NCI-H748 treated with DMSO at 0.1 percent for 48 hours (cell line): Measurements from ENCODE around the gene AP3S2.
"Not testable (repeated sequence)": the region's sequence is repeated elsewhere in the genome, so short reads cannot be mapped to it uniquely, and the experiment has no call there.

ENCODE experiments used
- DNase-seq: peaks from one replicate; lab custom pipeline; 2025; lab: John Stamatoyannopoulos, UW

Gene AP3S2

DNA sequence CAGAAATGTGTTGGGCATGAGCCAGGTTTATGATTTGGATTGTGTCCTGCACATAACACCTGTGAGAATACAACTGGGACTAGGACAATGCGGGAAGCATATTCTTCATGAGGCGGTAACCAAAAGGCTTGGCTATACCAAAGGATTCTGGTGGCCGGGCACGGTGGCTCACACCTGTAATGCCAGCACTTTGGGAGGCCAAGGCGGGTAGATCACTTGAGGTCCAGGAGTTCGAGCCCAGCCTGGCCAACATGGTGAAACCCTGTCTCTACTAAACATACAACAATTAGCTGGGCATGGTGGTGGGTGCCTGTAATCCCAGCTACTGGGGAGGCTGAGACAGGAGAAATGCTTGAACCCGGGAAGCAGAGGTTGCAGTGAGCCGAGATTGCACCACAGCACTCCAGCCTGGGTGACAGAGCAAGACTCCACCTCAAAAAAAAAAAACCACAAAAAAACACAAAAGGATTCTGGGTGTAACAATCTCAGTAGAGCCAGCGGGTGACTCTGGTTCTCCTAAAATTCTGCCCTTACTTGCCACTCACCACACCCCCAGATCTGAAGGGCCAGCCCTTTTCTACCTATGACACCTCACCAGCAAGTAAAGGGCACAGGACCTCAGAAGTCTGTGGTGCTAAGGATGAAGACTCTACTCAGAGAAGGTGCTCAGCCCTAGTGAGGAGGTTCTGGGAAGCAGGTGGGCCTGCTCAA is 59.2 kb downstream of the AP3S2 start:
- DNase-seq, result not testable (repeated sequence)

DNA sequence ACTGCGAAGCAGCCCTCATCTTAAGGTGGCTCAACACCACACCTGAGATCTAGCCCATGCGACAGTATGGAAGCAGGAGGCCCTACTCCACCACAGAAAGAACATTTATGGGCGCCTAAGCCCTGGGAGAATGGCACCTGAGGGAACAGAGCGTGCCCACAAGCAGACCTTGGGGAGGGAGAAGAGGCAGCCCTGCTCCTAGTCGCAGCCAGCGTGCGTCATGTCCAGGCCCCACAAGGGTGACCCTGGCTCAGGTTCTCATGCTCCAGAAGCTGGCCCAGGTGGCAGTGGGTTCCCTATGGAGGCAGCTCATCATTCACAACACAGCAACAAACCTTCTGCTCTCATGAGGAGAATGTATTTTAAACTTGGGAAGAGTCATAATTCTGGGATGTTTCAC is 59.8 kb downstream of the AP3S2 start:
- no peak for DNase-seq

DNA sequence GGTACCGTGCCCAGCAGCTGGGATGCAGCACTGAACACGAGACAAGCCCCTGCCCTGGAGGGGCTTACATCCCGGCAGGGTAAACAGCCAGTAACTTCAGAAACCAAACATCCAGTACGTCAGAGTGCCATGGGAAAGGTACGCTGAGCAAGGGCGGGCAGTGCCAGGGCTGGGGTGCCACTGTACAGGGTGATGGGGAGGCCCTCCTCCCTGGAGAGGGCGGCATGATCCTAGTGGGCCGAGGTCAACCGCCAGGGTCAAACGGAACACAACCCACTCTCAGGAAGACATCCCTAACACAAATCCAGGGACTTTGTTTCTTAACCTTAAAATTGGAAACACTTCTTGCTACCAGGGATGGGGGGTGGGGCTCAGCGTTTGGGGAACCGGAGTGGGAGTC is 63.2 kb downstream of the AP3S2 start:
- DNase-seq, result no peak

DNA sequence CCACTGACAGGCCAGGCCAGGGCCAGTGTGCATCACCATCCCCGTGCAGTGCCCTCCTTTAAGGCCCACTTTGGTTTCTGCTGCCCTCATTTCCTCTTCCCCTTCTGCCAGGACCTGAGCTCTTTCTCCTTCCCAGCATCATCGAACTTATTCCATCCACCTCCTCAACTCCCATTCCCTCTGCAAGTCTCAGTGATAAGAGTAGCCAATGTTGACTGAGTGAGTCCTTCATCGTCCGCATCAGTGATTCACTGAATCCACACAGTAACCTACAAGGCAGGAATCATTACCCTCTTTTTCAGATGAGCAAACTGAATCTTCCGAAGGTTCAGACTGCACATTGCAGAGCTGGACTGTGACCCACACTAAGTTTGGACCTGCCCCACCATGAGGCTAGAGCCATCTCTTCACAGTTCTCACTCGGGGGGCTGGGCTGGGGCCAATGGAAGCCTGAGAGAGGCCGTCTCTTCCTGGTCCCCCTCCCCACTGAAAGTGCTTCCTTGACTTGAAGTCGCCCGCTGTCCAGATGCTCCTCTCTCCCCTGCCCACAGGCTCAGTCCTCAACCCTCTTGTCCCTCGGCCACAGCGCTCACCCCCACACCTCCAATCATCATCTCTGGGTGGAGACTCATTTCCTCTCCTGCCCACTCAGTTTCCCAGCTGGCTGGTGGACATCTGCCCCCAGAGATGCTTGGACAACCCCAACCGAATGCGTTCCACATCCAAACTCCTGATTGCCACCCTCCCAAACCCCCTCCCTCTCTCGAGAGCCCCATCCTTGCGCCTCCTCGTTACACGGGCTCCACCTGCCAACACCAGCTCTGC is 64.0 kb downstream of the AP3S2 start:
- no peak for DNase-seq

DNA sequence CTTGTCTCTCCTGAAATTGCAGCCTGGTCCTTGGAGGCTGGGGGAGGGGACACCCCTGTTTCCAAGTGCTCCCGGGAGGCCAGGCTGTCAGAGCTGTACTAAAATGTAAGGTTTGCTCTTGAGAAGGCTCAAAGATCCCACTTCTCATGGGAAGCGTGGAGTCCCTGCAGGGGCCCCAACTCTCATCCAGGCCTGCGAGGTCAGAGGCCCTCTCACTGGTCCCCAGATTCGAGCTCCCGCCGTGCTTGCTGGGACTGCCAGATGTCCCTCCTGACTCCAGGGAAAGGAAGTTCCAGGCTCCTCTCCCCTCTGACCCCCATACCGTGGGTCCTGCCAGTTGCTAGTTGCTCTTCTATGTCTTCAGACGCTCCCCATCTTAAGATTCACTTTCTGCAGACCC is 64.6 kb downstream of the AP3S2 start:
- DNase-seq, result no peak

DNA sequence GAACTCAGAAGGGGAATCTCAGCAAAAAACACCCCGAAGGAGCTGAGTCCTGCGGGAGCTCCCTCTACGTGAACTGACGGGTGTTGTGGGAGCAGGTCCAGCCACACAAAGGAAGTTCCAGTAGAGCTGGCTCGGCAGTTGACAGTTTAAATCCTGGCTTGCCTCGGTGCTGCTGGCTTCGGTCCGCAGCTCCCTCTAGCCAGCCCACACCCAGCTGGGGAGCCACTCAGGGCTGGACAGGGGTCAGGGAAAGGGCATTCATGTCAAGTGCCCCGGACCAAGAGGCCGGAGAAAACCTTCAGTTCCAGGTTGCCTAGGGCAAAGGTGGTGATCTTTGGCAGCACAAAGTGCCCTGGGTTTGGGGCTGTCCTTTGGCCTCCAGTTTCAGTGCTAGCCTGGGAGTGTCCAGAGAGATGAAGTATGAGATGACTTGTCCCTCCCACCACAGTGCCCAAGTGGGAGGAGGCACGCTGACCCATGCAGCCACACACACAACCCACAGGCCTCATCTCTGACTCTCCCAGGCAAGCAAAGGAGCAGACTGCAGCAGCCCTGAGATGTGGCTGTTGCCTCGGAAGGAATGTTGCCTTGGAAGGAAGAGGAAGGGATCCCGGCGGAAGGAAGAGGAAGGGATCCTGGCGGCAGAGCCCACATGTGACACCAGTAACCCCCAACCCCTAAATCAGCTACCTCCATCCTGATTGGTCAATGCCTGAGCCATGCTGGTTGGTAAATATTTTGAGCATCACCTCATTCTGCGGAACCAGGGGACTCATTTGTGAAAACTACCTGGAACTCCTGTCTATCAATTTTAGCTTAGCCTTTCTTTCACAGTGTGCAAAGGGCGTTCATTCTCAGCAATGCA is 65.3 kb downstream of the AP3S2 start:
- no peak for DNase-seq

DNA sequence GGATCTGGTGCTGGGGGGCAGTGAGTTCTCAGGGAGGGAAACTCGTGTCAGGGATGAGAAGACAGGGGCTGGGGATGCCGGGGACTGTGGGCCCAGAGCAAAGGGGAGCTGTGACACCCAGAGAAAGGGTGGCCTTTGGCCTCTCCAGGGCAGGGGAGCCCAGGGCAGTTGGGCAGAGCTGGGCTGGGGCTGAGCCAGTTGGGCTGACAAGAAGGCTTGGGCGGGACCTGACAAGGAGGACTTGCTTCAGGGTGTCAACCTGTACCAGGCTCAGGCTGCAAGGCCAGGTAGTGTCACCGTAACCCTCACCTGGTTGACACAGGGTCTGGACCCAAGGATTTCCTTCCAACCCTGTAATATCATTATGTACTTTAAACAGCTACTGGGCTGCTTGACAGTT is 66.0 kb downstream of the AP3S2 start:
- no peak for DNase-seq

DNA sequence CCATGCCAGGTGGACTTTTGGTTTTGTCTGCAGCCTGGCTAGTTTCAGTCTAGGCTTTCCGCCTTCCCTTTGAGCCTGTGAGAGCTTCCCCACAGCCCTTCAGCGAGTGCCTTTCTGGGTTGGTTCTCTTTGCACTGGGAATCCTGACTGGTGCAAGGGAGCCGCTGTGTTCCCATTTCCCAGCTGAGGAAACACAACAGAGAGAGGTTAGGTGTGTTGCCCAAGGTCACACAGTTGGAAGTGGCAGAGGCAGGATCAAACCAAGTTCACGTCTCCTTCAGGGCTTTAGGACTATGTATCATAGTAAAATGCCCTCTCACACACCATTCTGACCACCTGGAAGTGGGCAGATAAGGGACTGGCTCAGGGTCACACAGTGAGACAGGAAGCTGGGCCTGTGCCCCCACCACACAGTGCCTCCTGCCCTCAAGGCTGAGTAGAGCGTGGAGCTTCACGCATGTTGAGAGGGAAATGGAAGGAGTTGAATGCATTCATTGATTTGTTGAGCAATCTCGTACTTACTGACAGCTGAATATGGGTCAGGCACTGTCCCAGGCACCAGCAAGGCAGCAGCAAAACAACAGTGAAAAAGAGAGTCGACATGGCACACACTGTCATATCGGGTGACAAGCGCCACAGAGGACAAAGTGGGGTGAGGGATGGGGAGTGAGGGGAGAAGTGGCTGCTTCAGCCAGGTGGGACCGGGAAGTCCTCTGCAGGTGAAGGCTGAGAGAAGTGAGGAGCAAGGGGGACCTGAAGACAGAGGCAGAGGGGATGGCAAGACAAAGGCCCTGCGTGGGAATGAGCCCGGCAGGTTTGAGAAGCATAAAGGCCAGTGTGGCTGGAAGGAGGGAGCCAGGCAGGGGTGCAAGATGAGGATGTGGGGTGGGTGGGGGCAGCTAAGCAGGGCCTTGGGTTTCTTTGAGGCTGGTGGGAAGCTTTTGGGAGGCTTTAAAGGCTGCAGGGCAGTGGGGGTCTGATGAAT is 66.8 kb downstream of the AP3S2 start:
- DNase-seq, result no peak

DNA sequence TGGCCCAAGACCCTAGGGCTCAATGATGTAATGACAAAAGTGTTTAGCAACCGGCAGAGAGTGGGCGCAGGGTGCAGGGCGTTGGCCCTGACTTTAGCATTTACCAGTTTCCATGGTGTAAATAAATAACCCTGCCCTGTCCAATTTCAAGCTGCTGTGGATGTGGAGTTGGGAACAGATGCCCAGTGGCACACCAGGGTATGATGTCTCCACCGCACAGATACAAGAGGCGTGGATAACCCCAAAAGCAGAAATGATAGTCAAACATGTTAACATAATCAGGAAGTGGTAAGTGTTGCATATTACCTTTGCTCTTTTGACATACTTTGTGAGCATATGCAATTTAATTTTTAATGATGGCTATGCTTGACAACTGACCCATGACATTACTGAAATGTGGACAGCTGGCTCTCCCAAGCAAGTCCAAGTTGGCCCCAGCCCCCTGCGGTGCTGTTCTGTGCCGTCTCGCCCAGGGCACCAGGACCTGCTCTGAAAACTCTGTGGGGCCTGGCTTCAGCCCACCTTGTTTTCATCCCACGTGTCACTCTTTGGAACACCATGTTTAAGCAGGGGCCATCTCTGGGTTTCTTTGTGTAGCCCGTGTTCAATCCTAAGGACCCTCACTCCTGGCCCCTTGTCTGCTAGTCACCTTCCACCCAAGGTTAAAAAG is 68.4 kb downstream of the AP3S2 start:
- no peak for DNase-seq

DNA sequence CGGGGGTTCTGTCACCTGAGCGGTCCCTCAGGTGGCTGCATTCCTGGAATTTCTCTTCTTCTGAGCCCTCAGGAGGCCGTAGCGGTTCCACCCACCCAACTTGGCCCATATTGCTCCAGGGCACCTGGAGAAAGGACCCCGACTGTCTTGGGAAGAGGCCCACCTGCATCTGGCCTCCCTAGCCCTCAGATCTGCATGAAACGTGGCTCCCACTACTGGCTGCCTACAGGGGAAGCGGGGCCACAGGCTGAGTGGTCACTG is 69.3 kb downstream of the AP3S2 start:
- no peak for DNase-seq

DNA sequence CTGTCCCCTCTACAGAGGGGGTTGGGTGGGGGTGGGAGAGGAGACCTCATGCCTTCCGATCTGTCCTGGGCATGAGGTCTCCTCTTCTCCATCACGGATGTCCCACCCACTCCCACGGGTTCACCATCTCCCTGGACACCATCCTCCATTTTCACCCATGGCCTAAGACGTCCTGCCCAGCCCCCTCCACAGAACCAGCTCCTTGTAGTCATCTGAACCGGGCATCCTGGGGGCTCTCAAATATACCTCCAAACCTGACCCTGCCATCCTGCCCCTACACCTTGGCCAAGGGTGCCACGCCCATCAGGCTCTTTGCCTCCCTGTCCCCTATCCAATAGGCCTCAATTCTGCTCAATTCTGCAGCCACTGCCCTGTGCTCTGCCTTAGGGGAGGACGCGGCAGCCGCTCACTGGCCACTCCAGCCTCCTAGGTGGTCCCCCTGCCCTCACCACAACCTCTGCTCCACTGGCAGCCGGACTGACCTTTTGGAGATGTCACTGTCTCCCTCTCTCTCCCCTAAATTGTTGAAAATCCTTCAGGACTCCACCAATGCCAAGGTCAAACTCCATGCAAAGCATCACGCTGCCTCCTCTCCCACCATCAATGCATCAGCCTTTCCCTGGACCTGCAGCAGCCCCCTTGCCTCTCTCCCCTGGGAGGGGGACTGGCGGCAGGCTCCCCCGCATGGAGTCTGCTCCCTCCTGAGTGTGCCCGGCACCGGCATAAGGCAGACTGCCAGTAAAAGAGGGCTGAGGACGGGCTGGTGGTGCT is 69.8 kb downstream of the AP3S2 start:
- DNase-seq, result no peak

DNA sequence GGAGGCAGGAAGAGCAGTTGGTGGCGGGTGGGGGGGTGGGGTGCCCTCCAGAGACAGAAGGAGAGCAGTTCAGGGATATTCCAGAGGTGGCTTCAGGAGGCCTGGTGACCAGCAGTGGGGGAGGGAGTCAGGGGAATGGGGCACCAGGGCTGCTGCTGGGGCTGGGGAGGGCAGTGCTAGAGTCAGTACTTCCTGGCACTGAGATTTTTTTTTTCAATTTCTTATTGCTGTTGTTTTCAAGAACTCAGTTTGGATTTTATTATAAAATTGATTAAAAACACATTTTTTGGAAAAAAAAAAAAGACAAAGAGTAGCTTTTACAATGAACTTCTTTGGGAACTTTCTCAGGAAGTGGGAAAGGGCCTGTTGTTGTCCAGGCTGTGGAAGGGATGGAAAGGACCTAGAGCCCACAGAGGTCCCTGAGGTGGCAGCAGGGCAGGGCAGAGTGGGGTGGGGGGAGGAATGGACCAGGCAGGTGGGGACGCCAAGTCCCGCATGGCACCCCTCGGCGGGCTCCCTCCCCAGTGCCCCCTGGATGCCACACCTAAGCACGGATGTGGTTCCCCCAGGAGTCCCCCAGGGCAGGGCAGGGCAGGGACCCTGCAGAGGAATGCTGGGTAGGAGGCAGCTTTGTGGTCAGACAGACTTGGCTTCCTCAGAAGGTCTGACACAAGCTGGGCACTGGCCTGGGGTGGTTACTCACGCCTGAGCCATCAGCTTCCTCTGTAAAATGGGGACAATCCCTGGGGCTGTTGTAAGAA is 70.7 kb downstream of the AP3S2 start:
- no peak for DNase-seq

DNA sequence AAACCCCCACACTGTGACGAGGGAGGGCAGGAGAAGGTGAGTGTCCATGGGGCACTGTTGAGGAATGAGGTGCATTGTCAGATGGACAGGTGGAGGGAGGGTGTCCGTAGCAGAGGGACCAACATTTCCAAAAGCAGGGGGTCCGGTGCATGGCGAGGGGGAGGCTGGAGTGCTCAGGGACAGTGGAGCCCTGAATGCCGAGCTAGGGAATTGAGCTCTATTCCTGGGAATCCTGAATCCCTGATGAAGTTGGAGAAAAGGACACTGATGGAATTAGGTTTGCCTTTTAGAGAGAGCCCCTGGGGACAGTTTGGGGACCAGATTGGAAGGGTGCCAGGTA is 71.2 kb downstream of the AP3S2 start:
- DNase-seq, result no peak

DNA sequence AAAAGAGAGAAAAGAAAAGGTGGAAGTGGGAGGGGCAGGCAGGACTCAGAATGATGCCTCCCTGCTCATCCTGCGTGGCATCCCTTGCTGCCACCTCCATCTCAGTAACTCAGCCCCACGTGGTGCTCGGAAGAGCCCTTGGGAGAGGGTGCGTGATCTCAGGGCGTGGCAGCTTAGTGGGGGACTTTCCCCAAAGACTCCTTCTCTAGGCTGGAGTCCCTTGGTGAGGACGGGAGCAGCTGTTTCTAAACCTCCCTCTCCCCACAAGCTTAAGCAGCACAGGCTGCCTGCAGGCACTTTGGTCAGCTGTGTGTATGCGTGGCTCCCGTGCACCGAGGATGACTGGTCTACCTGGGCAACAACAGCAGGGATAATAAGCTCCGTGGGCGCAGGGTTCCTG is 71.8 kb downstream of the AP3S2 start:
- DNase-seq, result no peak

DNA sequence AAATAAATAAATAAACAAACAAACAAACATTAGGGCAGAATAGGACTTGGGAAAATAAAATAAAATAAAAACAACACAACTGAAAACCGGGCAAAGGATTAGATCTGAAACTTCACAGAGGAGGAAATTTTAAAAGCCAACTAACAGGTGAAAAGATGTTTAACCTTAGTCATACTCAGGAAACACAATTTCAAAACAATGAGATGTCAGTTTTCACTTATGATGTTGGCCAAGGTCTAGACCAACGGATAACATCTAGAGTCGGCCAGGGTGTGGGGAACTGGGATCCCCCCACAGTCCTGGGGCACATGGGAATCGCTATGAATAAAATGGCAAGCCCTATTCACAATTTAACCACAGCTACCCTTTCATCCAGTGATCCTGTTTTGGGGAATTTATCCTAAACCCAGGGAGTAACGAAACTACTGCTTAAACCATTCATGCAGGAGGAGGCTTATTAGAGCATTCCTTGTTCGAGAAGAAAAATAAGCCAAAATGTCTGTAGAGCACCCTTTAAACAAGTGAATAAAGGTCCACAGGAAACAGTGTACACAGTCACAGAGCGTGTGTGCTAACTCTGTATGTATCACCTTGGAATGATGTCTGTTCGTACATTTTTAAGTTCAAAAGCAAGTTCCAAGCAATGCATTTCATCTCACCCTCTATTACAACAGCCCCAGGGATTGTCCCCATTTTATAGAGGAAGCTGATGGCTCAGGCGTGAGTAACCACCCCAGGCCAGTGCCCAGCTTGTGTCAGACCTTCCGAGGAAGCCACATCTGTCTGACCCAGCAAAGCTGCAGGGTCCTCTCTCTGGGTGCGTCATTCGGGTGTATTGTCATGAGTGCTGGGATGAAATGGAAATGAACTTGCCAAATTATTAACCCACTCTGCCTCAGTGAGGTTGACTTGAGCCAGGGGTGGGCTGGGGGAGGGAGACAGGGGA is 72.9 kb downstream of the AP3S2 start:
- no peak for DNase-seq

DNA sequence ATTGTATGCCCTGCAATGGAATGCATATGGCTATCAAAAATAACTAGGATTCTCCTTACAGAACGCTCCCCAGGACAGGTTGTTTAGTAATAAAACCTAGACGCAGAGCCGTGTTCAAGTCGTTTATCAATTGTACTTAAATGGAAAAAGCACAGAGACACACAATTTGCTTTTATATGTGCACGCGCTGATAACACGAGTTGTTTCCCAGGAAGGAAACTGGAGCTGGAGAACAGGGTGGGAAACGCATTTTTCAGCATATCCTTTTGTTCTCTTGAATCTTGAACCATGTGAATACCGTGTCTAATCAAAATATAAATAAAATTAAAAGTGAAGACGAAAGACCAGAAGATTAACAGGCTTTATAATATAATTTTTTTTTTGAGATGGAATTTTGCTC is 75.5 kb downstream of the AP3S2 start:
- DNase-seq, result no peak

DNA sequence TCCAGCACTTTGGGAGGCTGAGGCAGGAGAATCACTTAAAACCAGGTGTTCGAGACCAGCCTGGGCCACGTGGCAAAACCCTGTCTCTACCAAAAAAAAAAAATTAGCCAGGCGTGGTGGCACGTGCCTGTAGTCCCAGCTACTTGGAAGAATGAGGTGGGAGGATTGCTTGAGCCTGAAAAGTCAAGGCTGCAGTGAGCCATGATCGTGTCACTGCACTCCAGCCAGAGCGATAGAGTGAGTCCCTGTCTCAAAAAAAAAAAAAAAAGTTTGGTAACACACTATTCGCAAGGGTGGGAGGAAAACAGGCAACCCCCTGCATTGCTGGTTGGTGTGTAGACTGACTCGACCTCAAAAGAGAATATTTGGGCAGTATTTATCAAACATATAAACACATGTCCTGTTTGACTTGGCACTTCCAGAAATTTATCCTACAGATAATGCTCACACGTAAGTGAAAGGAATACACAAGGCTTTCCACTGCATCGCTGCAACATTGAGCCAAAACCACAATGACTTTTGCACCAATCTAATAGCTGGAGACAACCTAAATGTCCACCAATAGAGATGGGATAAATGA is 76.0 kb downstream of the AP3S2 start:
- DNase-seq, result no peak

DNA sequence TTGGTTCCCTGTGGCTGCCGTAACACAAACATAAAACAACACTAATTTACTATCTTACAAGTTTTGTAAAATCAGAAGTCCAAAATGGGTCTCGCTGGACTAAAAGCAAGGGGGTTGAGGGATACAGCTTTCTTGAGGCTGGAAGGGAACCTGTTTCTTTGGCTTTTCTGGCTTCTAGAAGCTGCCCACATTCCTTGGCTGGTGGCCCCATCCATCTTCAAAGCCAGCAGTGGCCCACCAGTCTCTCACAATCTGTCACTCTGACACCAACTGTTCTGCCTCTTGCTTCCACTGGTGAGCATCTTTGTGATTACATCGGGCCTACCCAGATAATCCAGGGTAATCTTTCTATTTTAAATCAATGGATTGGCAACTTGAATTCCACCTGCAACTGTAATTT is 78.0 kb downstream of the AP3S2 start:
- no peak for DNase-seq
